WTC11 (cell line): ENCODE data around the gene ACOX3. TPM values are rescaled to one million over a fixed set of nuclear protein-coding genes. Genes with fewer than 3 reads are reported as not detected.

ENCODE experiments used
- ATAC-seq: fragments of 200-7000 bp; cut with Tn5 transposase; 2 replicates; pipeline ENCODE4 v1.10.0; 2021; ENCODE audit warnings: mild to moderate bottlenecking, moderate library complexity
- CTCF ChIA-PET: fragments of 300-600 bp; sonication (Branson Sonifier 250); formaldehyde crosslinking; loops from one replicate; lab custom pipeline; 2021; ENCODE audit warnings: antibody characterized with exemption; lab: Charles Lee
- POLR2A ChIA-PET: fragments of 350-600 bp; sonication (Branson Sonifier 250); formaldehyde crosslinking; loops from one replicate; lab custom pipeline; 2021; ENCODE audit warnings: antibody characterized with exemption; lab: Charles Lee
- DNase-seq: peaks from one replicate; pipeline ENCODE4 v3.0.0; 2021; ENCODE audit warnings: low spot score
- H3K27ac Mint-ChIP-seq: 2 replicates; pipeline ENCODE4 v1.8.0; 2021; ENCODE audit warnings: mixed read lengths
- H3K27me3 Mint-ChIP-seq: 2 replicates; pipeline ENCODE4 v1.8.0; 2021; ENCODE audit warnings: low read depth, mild to moderate bottlenecking, moderate library complexity, mixed read lengths
- H3K36me3 Mint-ChIP-seq: 2 replicates; pipeline ENCODE4 v1.8.0; 2021; ENCODE audit warnings: mixed read lengths
- H3K4me1 Mint-ChIP-seq: 2 replicates; pipeline ENCODE4 v1.8.0; 2022; ENCODE audit warnings: mixed read lengths
- H3K4me3 Mint-ChIP-seq: 2 replicates; pipeline ENCODE4 v1.8.0; 2021; ENCODE audit warnings: mild to moderate bottlenecking, moderate library complexity, mixed read lengths
- H3K9me3 Mint-ChIP-seq: 2 replicates; pipeline ENCODE4 v1.8.0; 2021; ENCODE audit warnings: mixed read lengths
- ATF1 ChIP-seq: sonication (generic); formaldehyde crosslinking; IDR thresholded peaks from 2 replicates; pipeline ENCODE4 v1.8.1; 2023; ENCODE audit warnings: mild to moderate bottlenecking, moderate library complexity, missing genetic modification reagents
- ATF6 ChIP-seq: sonication (generic); formaldehyde crosslinking; IDR thresholded peaks from 2 replicates; pipeline ENCODE4 v1.8.1; 2023; ENCODE audit warnings: mild to moderate bottlenecking, missing genetic modification reagents
- E2F4 ChIP-seq: sonication (generic); formaldehyde crosslinking; IDR thresholded peaks from 2 replicates; pipeline ENCODE4 v1.8.1; 2022; ENCODE audit warnings: low read depth, mild to moderate bottlenecking, moderate library complexity, missing genetic modification reagents, borderline replicate concordance
- ERG ChIP-seq: fragments of 250-450 bp; sonication (Bioruptor Pico); IDR thresholded peaks from 2 replicates; pipeline ENCODE4 v1.8.0; 2021; ENCODE audit warnings: mild to moderate bottlenecking
- FOXJ3 ChIP-seq: sonication (generic); formaldehyde crosslinking; IDR thresholded peaks from 2 replicates; pipeline ENCODE4 v1.9.0; 2021; ENCODE audit warnings: missing genetic modification reagents, mild to moderate bottlenecking, borderline replicate concordance
- IRF2 ChIP-seq: sonication (generic); formaldehyde crosslinking; IDR thresholded peaks from 2 replicates; pipeline ENCODE4 v1.8.0; 2022; ENCODE audit warnings: low read depth, missing genetic modification reagents, borderline replicate concordance
- KAT7 ChIP-seq: sonication (generic); formaldehyde crosslinking; IDR thresholded peaks from 2 replicates; pipeline ENCODE4 v1.8.1; 2023; ENCODE audit warnings: missing genetic modification reagents, mild to moderate bottlenecking, borderline replicate concordance
- NFE2L1 ChIP-seq: sonication (generic); formaldehyde crosslinking; IDR thresholded peaks from 2 replicates; pipeline ENCODE4 v1.8.1; 2023; ENCODE audit warnings: missing genetic modification reagents
- NR1H2 ChIP-seq: sonication (generic); formaldehyde crosslinking; IDR thresholded peaks from 2 replicates; pipeline ENCODE4 v1.9.0; 2021; ENCODE audit warnings: mild to moderate bottlenecking, moderate library complexity, missing genetic modification reagents
- ZNF317 ChIP-seq: sonication (generic); formaldehyde crosslinking; IDR thresholded peaks from 2 replicates; pipeline ENCODE4 v1.8.1; 2023; ENCODE audit warnings: low read depth, mild to moderate bottlenecking, moderate library complexity, missing genetic modification reagents, borderline replicate concordance
- ZNF396 ChIP-seq: fragments of 250-450 bp; sonication (Bioruptor Pico); IDR thresholded peaks from 2 replicates; pipeline ENCODE4 v1.8.0; 2021; ENCODE audit warnings: mild to moderate bottlenecking, moderate library complexity, borderline replicate concordance
- ZNF416 ChIP-seq: fragments of 250-450 bp; sonication (Bioruptor Pico); IDR thresholded peaks from 2 replicates; pipeline ENCODE4 v1.9.0; 2021; ENCODE audit warnings: mild to moderate bottlenecking, inconsistent platforms
- ZNF532 ChIP-seq: fragments of 250-450 bp; sonication (Bioruptor Pico); IDR thresholded peaks from 2 replicates; pipeline ENCODE4 v1.9.0; 2021; ENCODE audit warnings: mild to moderate bottlenecking, borderline replicate concordance
- total RNA-seq: library from RNA; stranded (reverse); gene quantifications from 3 replicates; pipeline ENCODE4 v1.2.3, GENCODE V29; 2021
- TF ChIP-seq, protein P1 (sequence below): sonication (generic); formaldehyde crosslinking; IDR thresholded peaks from 2 replicates; pipeline ENCODE4 v1.8.1; 2023; ENCODE audit warnings: mild to moderate bottlenecking, missing genetic modification reagents, moderate library complexity
- TF ChIP-seq, protein P2 (sequence below): fragments of 250-450 bp; sonication (Bioruptor Pico); conservative IDR thresholded peaks from 2 replicates; pipeline ENCODE4 v1.9.0; 2021; ENCODE audit warnings: mild to moderate bottlenecking
- TF ChIP-seq, protein P3 (sequence below): sonication (generic); formaldehyde crosslinking; IDR thresholded peaks from 2 replicates; pipeline ENCODE4 v1.8.1; 2023; ENCODE audit warnings: mild to moderate bottlenecking, missing genetic modification reagents, borderline replicate concordance
- TF ChIP-seq, protein P4 (sequence below): fragments of 250-450 bp; sonication (Bioruptor Pico); IDR thresholded peaks from 2 replicates; pipeline ENCODE4 v1.9.0; 2021; ENCODE audit warnings: mild to moderate bottlenecking

Gene ACOX3
- total RNA-seq, 1 experiment from 2014 or later = 10.7 TPM

- TF ChIP-seq, protein P1, sequence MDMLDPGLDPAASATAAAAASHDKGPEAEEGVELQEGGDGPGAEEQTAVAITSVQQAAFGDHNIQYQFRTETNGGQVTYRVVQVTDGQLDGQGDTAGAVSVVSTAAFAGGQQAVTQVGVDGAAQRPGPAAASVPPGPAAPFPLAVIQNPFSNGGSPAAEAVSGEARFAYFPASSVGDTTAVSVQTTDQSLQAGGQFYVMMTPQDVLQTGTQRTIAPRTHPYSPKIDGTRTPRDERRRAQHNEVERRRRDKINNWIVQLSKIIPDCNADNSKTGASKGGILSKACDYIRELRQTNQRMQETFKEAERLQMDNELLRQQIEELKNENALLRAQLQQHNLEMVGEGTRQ (CRISPR knock-in tag) = no peak
- TF ChIP-seq, protein P2, sequence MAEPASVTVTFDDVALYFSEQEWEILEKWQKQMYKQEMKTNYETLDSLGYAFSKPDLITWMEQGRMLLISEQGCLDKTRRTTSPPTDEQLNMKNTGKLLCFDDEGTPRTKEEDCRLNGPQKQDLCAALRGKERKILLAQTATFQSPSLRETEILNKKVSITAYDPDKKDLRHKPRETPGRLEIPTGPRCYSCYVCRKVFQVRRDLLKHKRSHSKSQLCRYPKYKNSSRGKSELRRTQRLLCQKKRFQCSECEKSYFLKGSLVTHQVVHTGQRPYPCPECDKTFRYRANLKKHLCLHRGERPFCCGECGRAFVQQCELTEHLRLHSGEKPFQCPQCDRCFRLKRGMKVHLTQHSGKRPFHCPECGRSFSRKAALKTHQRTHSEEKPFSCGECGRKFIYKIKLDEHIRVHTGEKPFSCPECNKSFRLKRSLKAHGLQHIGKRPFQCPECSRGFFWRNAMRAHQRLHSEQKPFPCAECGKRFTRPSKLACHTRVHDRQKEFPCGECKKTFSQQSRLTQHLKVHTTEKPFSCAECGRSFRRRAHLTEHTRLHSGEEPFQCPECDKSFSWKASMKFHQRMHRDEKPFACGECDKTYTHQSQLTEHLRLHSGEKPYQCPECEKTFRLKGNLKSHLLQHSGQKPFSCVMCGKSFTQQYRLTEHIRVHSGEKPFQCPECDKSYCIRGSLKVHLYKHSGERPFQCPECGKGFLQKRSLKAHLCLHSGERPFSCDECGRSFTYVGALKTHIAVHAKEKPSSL (CRISPR knock-in tag) = no peak
- TF ChIP-seq, protein P3, sequence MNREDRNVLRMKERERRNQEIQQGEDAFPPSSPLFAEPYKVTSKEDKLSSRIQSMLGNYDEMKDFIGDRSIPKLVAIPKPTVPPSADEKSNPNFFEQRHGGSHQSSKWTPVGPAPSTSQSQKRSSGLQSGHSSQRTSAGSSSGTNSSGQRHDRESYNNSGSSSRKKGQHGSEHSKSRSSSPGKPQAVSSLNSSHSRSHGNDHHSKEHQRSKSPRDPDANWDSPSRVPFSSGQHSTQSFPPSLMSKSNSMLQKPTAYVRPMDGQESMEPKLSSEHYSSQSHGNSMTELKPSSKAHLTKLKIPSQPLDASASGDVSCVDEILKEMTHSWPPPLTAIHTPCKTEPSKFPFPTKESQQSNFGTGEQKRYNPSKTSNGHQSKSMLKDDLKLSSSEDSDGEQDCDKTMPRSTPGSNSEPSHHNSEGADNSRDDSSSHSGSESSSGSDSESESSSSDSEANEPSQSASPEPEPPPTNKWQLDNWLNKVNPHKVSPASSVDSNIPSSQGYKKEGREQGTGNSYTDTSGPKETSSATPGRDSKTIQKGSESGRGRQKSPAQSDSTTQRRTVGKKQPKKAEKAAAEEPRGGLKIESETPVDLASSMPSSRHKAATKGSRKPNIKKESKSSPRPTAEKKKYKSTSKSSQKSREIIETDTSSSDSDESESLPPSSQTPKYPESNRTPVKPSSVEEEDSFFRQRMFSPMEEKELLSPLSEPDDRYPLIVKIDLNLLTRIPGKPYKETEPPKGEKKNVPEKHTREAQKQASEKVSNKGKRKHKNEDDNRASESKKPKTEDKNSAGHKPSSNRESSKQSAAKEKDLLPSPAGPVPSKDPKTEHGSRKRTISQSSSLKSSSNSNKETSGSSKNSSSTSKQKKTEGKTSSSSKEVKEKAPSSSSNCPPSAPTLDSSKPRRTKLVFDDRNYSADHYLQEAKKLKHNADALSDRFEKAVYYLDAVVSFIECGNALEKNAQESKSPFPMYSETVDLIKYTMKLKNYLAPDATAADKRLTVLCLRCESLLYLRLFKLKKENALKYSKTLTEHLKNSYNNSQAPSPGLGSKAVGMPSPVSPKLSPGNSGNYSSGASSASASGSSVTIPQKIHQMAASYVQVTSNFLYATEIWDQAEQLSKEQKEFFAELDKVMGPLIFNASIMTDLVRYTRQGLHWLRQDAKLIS (CRISPR knock-in tag) = no peak
- TF ChIP-seq FOXJ3 (CRISPR knock-in tag) (no peak), NFE2L1 (CRISPR knock-in tag) (no peak), ERG (no peak), ZNF317 (CRISPR knock-in tag) (no peak), IRF2 (no peak)
- TF ChIP-seq, protein P4, sequence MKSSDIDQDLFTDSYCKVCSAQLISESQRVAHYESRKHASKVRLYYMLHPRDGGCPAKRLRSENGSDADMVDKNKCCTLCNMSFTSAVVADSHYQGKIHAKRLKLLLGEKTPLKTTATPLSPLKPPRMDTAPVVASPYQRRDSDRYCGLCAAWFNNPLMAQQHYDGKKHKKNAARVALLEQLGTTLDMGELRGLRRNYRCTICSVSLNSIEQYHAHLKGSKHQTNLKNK (CRISPR knock-in tag) = no peak
Observed at GRCh38 chr4:8372506-8372905, 68.0 kb downstream of the ACOX3 start (continued).

GRCh38 chr4:8371596-8371995 is 68.9 kb downstream of the ACOX3 start:
- no peak overlapping the region for H3K4me3 Mint-ChIP-seq
- ChIA-PET POLR2A (no interaction called here), CTCF (no interaction called here)
- DNase-seq (no peak), ATAC-seq (no peak)
- H3K9me3 Mint-ChIP-seq = no peaks in the 10 kb centered on the region
- H3K27me3 Mint-ChIP-seq = peaks cover 3% of the 10 kb centered on the region; the same call in 1 of the 2 replicates
- no peaks in the 10 kb centered on the region for H3K36me3 Mint-ChIP-seq
- no peak overlapping the region for H3K27ac Mint-ChIP-seq
- no peaks in the 10 kb centered on the region; the same call in 1 of the 2 replicates for H3K4me1 Mint-ChIP-seq
- TF ChIP-seq NR1H2 (CRISPR knock-in tag) = no peak
- TF ChIP-seq E2F4 (CRISPR knock-in tag) = no peak
- no peak for TF ChIP-seq KAT7 (CRISPR knock-in tag)
- TF ChIP-seq ZNF416 (CRISPR knock-in tag) = no peak
- no peak for TF ChIP-seq ATF1 (CRISPR knock-in tag)
- TF ChIP-seq ZNF396 (CRISPR knock-in tag) = no peak
- TF ChIP-seq, protein P4 (CRISPR knock-in tag) = no peak
- TF ChIP-seq ZNF532 = no peak
- no peak for TF ChIP-seq ATF6 (CRISPR knock-in tag)
